ENCODE results near the gene KRT7.

Gene KRT7

GRCh38 chr12:52211716-52212585 is 21.1 kb upstream of the KRT7 start:
- DNase-seq (ENCODE audit: low spot score) = no peak

GRCh38 chr12:52212701-52213563 is 20.1 kb upstream of the KRT7 start:
- no peak for DNase-seq (ENCODE audit: low spot score)

GRCh38 chr12:52213564-52214420 is 19.3 kb upstream of the KRT7 start:
- peak; percentile 91 for DNase-seq (ENCODE audit: low spot score)

GRCh38 chr12:52214421-52214802 is 18.6 kb upstream of the KRT7 start:
- no peak for DNase-seq (ENCODE audit: low spot score)

GRCh38 chr12:52215587-52216031 is 17.4 kb upstream of the KRT7 start:
- no peak for DNase-seq (ENCODE audit: low spot score)

GRCh38 chr12:52216100-52216499 is 16.9 kb upstream of the KRT7 start:
- DNase-seq (ENCODE audit: low spot score) = no peak

GRCh38 chr12:52216807-52217206 is 16.2 kb upstream of the KRT7 start:
- no peak for DNase-seq (ENCODE audit: low spot score)

- peak; percentile 67 for DNase-seq (ENCODE audit: low spot score)
Observed at GRCh38 chr12:52217223-52217622, 15.8 kb upstream of the KRT7 start.

GRCh38 chr12:52218001-52218400 is 15.0 kb upstream of the KRT7 start:
- DNase-seq (ENCODE audit: low spot score) = no peak

- DNase-seq (ENCODE audit: low spot score) = no peak
Observed at GRCh38 chr12:52220477-52220876, 12.6 kb upstream of the KRT7 start.

GRCh38 chr12:52221070-52221781 is 11.8 kb upstream of the KRT7 start:
- DNase-seq (ENCODE audit: low spot score) = no peak

- DNase-seq (ENCODE audit: low spot score) = peak; percentile 65
Observed at GRCh38 chr12:52221912-52222457, 11.1 kb upstream of the KRT7 start.

GRCh38 chr12:52222692-52223091 is 10.4 kb upstream of the KRT7 start:
- DNase-seq (ENCODE audit: low spot score) = no peak

GRCh38 chr12:52223406-52224039 is 9.5 kb upstream of the KRT7 start:
- no peak for DNase-seq (ENCODE audit: low spot score)

- DNase-seq (ENCODE audit: low spot score) = no peak
Observed at GRCh38 chr12:52224151-52224550, 8.9 kb upstream of the KRT7 start.

GRCh38 chr12:52225752-52226151 is 7.3 kb upstream of the KRT7 start:
- DNase-seq (ENCODE audit: low spot score) = no peak

- no peak for DNase-seq (ENCODE audit: low spot score)
Observed at GRCh38 chr12:52226446-52226845, 6.6 kb upstream of the KRT7 start.

GRCh38 chr12:52227606-52228166 is 5.4 kb upstream of the KRT7 start:
- no peak for DNase-seq (ENCODE audit: low spot score)

- DNase-seq (ENCODE audit: low spot score) = no peak
Observed at GRCh38 chr12:52228366-52228765, 4.7 kb upstream of the KRT7 start.

- no peak for DNase-seq (ENCODE audit: low spot score)
Observed at GRCh38 chr12:52228931-52229330, 4.1 kb upstream of the KRT7 start.

Measured in iPS-NIHi11 (cell line).